Spleen (tissue), 7 donors: ENCODE measurements around the gene IFT43.

Experiments
- POLR2A ChIP-seq, 3 donors: fragments of 450-650 bp; IDR thresholded peaks; one replicate each; pipeline ENCODE4 v1.5.1; 2017; ENCODE audit warnings: antibody characterized with exemption in 3 of 3, mild to moderate bottlenecking in 1 of 3
- POLR2AphosphoS5 ChIP-seq, 3 donors: sonication (generic); formaldehyde crosslinking; IDR thresholded peaks; one replicate each; pipeline ENCODE4 v1.5.1; 2017; ENCODE audit warnings: antibody characterized with exemption in 3 of 3
- TF ChIP-seq, protein P1 (sequence below), 11 experiments: fragments of 200-600 bp in 7 of 11; fragments of 450-650 bp in 4 of 11; sonication (generic) in 4 of 11; IDR thresholded peaks in 8 of 11; conservative IDR thresholded peaks in 3 of 11; 1 replicate in 7 of 11; 2 replicates in 4 of 11; pipeline versions ENCODE4 v1.4.0 to v1.8.0; 2016 to 2021; ENCODE audit warnings: antibody characterized with exemption in 11 of 11, inconsistent platforms in 4 of 11, mild to moderate bottlenecking in 1 of 11
- donor health status: DM: no; HTN: no; CAD: no; lungs with moderate emphysema.
- donor health status: DM: no; HTN: no; CAD: no.
- donor health status: DM: no; HTN: no; CAD: no.

DNA sequence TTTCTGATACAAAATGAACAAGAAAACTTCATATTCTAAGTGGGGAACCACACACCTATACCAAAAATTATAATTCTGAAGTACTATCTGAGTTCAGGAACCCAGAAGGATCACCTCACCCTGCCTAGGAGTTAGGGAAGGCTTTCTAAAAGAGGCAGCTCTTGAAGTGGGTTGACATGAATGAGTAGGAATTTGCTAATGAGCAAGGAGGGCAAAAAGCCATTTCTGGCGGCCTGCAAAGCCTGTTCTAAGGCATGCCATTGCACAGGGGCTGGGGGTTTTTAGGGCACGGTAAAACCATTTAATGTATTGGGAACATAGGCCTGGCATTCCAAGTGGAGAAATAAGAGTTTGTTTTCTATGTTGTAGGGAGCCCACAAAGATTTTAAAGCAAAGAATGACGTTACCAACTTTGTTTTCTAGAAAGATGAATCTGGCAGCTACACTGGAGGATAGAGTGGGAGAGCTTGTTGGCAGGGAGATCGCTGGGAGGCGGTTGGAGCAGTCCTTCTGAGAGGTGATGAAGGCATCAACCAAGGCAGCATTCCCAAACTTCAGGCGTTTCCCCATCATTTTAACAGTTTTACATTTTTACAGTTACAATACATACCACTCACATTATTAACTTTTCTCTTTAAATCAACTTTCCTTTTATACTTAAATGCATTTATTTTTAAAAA lies 14.1 kb downstream of the IFT43 start:
- TF ChIP-seq, protein P1, sequence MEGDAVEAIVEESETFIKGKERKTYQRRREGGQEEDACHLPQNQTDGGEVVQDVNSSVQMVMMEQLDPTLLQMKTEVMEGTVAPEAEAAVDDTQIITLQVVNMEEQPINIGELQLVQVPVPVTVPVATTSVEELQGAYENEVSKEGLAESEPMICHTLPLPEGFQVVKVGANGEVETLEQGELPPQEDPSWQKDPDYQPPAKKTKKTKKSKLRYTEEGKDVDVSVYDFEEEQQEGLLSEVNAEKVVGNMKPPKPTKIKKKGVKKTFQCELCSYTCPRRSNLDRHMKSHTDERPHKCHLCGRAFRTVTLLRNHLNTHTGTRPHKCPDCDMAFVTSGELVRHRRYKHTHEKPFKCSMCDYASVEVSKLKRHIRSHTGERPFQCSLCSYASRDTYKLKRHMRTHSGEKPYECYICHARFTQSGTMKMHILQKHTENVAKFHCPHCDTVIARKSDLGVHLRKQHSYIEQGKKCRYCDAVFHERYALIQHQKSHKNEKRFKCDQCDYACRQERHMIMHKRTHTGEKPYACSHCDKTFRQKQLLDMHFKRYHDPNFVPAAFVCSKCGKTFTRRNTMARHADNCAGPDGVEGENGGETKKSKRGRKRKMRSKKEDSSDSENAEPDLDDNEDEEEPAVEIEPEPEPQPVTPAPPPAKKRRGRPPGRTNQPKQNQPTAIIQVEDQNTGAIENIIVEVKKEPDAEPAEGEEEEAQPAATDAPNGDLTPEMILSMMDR (IDR thresholded peaks at IDR 0.05 in 8 of 11, conservative IDR thresholded peaks at IDR 0.05 in 3 of 11) = no peak
- TF ChIP-seq POLR2AphosphoS5 (IDR thresholded peaks at IDR 0.05) = no peak
- no peak for TF ChIP-seq POLR2A (IDR thresholded peaks at IDR 0.05)
